Smooth muscle cell (in vitro differentiated cells): ENCODE data around the gene RING1. TPM values are rescaled to one million over a fixed set of nuclear protein-coding genes. Genes with fewer than 3 reads are reported as not detected.

Experiments
- DNase-seq: peaks from one replicate; lab custom pipeline; 2025; ENCODE audit not compliant: unreplicated experiment; lab: John Stamatoyannopoulos, UW
- H2AFZ ChIP-seq: fragments of 200-600 bp; sonication (generic); 2 replicates; pipeline ENCODE4 v1.6.0; 2016; ENCODE audit warnings: antibody characterized with exemption, low read depth, mild to moderate bottlenecking
- H3F3A ChIP-seq: fragments of 200-600 bp; sonication (generic); 2 replicates; pipeline ENCODE4 v1.6.0; 2017; ENCODE audit warnings: antibody characterized with exemption, low read depth
- H3K27ac ChIP-seq: fragments of 200-600 bp; sonication (generic); 2 replicates; pipeline ENCODE4 v1.5.1; 2016; ENCODE audit warnings: low read depth, mild to moderate bottlenecking
- H3K27me3 ChIP-seq: fragments of 200-600 bp; sonication (generic); 2 replicates; pipeline ENCODE4 v1.6.1; 2016; ENCODE audit warnings: low read depth, mild to moderate bottlenecking
- H3K36me3 ChIP-seq: fragments of 200-600 bp; sonication (generic); 2 replicates; pipeline ENCODE4 v1.5.1; 2016; ENCODE audit warnings: low read depth
- H3K4me1 ChIP-seq: fragments of 200-600 bp; sonication (generic); 2 replicates; pipeline ENCODE4 v1.5.1; 2016; ENCODE audit warnings: low read depth
- H3K4me2 ChIP-seq: fragments of 200-600 bp; sonication (generic); 2 replicates; pipeline ENCODE4 v1.6.0; 2016; ENCODE audit warnings: mild to moderate bottlenecking
- H3K4me3 ChIP-seq: fragments of 200-600 bp; sonication (generic); 2 replicates; pipeline ENCODE4 v1.5.1; 2016; ENCODE audit warnings: mild to moderate bottlenecking
- H3K79me2 ChIP-seq: fragments of 200-600 bp; sonication (generic); 2 replicates; pipeline ENCODE4 v1.6.0; 2016; ENCODE audit warnings: low read depth, mild to moderate bottlenecking
- H3K9ac ChIP-seq: fragments of 200-600 bp; sonication (generic); 2 replicates; pipeline ENCODE4 v1.6.0; 2016; ENCODE audit warnings: low read depth
- H3K9me3 ChIP-seq: fragments of 200-600 bp; sonication (generic); replicated peaks from 2 replicates; pipeline ENCODE4 v1.5.1; 2016; ENCODE audit warnings: low read depth
- H4K20me1 ChIP-seq: fragments of 200-600 bp; sonication (generic); 2 replicates; pipeline ENCODE4 v1.6.0; 2016; ENCODE audit warnings: low read depth
- WGBS: methylation state at CpG from one replicate; pipeline ENCODE4 v1.1.7; 2016; ENCODE audit warnings: low lambda C conversion rate; 5-methylcytosine and 5-hydroxymethylcytosine counted together
- polyA plus RNA-seq: library from polyadenylated mRNA; unstranded; fragments of >200 nt; fragmentation: Nextera tagmentation; extraction: Ambion mirVana; gene quantifications from 2 replicates; pipeline ENCODE4 v1.2.1, GENCODE V29; 2016
- total RNA-seq: library from RNA; depleted of rRNA; stranded (reverse); fragments of >200 nt; gene quantifications from 2 replicates; pipeline ENCODE4 v1.2.3, GENCODE V29; 2014
- TF ChIP-seq, protein P1 (sequence below): fragments of 200-600 bp; sonication (generic); IDR thresholded peaks from 2 replicates; pipeline ENCODE4 v1.5.1; 2017; ENCODE audit warnings: borderline replicate concordance, mild to moderate bottlenecking, antibody characterized with exemption; ENCODE audit not compliant: insufficient read depth, poor library complexity, severe bottlenecking

Gene RING1
- total and polyA plus RNA-seq, 2 experiments from 2014 or later: 31.6 to 32.2 TPM

GRCh38 chr6:33204415-33205190 lies 3.7 kb upstream of the RING1 start, which contains the start of gene HSD17B8:
HSD17B8 (plus strand) TSS chr6:33204655; CDS start chr6:33204669, 14 bp downstream.
- 5% methylated on average over 45 of the region's 48 CpGs for WGBS
- H2AFZ ChIP-seq: no peak within 1 kb of the TSS

GRCh38 chr6:33205191-33206026 lies 2.9 kb upstream of the RING1 start:
- H3K9ac ChIP-seq: peak overlapping the region; percentile 89

More at GRCh38 chr6:33204415-33205190, 3.7 kb upstream of the RING1 start, which contains the start of gene HSD17B8:
- DNase-seq: peak; percentile 74
- Histone ChIP-seq H3K9ac (peak within 1 kb of the TSS; percentile 89), H3K27ac (peak within 1 kb of the TSS; percentile 98), H3K9me3 (no peaks in the 10 kb centered on the region), H3F3A (peaks cover 19% of the 10 kb centered on the region), H3K27me3 (no peaks in the 10 kb centered on the region), H3K4me3 (peak within 1 kb of the TSS; percentile 88), H3K4me2 (peak within 1 kb of the TSS; percentile 100), H4K20me1 (peaks cover 37% of the 10 kb centered on the region), H3K79me2 (peaks cover 38% of the 10 kb centered on the region), H3K36me3 (peaks cover 6% of the 10 kb centered on the region), H3K4me1 (peaks cover 43% of the 10 kb centered on the region)
- TF ChIP-seq, protein P1, sequence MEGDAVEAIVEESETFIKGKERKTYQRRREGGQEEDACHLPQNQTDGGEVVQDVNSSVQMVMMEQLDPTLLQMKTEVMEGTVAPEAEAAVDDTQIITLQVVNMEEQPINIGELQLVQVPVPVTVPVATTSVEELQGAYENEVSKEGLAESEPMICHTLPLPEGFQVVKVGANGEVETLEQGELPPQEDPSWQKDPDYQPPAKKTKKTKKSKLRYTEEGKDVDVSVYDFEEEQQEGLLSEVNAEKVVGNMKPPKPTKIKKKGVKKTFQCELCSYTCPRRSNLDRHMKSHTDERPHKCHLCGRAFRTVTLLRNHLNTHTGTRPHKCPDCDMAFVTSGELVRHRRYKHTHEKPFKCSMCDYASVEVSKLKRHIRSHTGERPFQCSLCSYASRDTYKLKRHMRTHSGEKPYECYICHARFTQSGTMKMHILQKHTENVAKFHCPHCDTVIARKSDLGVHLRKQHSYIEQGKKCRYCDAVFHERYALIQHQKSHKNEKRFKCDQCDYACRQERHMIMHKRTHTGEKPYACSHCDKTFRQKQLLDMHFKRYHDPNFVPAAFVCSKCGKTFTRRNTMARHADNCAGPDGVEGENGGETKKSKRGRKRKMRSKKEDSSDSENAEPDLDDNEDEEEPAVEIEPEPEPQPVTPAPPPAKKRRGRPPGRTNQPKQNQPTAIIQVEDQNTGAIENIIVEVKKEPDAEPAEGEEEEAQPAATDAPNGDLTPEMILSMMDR: no peak

GRCh38 chr6:33206027-33206863 lies 2.1 kb upstream of the RING1 start:
- peaks cover 18% of the 10 kb centered on the region for H3F3A ChIP-seq
- H3K4me2 ChIP-seq: peak overlapping the region; percentile 95
- H3K9ac ChIP-seq: peak overlapping the region; percentile 70
- TF ChIP-seq, protein P1: no peak
- 60% methylated on average over 3 of the region's 3 CpGs for WGBS
- peak overlapping the region; percentile 94 for H3K27ac ChIP-seq
- H3K4me3 ChIP-seq: no peak overlapping the region
- H3K36me3 ChIP-seq: peaks cover 6% of the 10 kb centered on the region
- DNase-seq: no peak
- H3K4me1 ChIP-seq: peaks cover 42% of the 10 kb centered on the region
- no peak overlapping the region for H2AFZ ChIP-seq
- no peaks in the 10 kb centered on the region for H3K27me3 ChIP-seq
- H3K9me3 ChIP-seq: no peaks in the 10 kb centered on the region
- H3K79me2 ChIP-seq: peaks cover 29% of the 10 kb centered on the region
- peaks cover 34% of the 10 kb centered on the region for H4K20me1 ChIP-seq

More at GRCh38 chr6:33205191-33206026, 2.9 kb upstream of the RING1 start:
- Histone ChIP-seq H3K9me3 (no peaks in the 10 kb centered on the region), H3K4me2 (peak overlapping the region; percentile 100), H3K79me2 (peaks cover 34% of the 10 kb centered on the region), H3K4me3 (peak overlapping the region; percentile 88), H3K27me3 (no peaks in the 10 kb centered on the region), H3F3A (peaks cover 18% of the 10 kb centered on the region), H3K27ac (peak overlapping the region; percentile 94), H4K20me1 (peaks cover 34% of the 10 kb centered on the region), H3K4me1 (peaks cover 42% of the 10 kb centered on the region), H2AFZ (no peak overlapping the region), H3K36me3 (peaks cover 6% of the 10 kb centered on the region)
- no peak for DNase-seq
- TF ChIP-seq, protein P1: peak; percentile 10
- WGBS: 23% methylated on average over 17 of the region's 17 CpGs
